RKO (cell line): Measurements from ENCODE around the gene FAM193A.
A peak's percentile ranks its signal among the peaks of the same experiment; 100 is the strongest.
"Not testable (repeated sequence)": the region's sequence is repeated elsewhere in the genome, so short reads cannot be mapped to it uniquely, and the experiment has no call there.

Experiments
- DNase-seq: peaks from one replicate; pipeline ENCODE4 v3.0.0-alpha.2; 2016; ENCODE audit warnings: low spot score

The FAM193A gene

DNA sequence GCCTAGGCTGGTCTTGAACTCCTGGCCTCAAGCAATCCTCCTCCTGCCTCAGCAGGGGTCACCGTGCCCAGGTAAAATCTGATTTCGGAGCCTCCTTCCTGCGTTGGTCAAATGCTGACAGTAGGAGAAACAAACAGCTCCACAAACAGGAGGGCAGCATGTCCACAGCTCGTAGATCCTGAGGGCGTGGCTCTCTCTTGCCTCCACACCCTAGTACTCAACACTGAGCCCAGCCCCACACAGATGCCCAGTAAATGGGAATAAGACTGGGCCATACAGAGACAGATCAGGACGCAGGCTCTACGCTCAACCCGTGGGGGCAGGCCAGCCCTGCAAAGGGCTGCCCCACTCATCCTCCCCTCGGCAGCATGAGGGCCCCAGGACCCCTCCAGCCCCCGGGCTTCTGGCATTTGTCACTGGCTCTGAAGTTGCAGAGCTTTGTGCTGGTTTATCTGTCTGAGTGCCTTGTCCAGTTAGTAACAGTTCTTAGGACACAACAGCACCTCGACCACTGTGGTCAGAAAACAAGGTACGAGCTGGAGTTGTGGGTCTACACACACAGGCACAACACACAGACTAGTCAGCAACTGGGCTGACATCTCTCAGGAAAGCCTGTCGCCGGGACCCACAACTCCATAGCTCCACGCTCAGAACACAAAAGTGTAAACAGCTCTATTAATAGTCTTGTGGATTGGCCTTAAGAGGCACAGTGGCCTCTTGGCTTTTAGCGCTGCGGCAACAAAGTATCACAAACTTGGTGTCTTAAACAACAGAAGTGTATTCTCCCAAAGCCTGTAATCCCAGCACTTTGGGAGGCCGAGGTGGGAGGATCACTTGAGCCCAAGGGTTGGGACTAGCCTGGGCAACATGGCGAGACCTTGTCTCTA, 214.5 kb downstream of the FAM193A start:
- no peak for DNase-seq

DNA sequence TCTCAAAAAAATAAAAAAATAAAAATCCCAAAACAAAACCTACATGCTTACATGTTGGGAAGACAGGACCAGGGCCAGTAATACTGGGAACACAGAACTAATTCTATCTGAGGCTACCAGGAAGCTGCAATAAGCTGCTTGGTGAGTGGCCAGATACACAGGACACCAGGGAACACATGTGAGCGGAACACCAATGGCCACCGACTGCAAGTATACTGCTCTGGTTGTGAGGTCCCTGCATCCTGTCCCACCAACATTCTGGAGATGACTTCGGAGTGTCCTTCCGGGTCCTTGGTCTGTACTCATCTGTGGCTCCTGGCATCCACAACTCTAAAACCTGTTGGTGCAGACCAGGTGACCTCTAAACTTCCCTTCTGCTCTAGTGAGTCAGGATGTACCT, 217.0 kb downstream of the FAM193A start:
- DNase-seq = no peak

DNA sequence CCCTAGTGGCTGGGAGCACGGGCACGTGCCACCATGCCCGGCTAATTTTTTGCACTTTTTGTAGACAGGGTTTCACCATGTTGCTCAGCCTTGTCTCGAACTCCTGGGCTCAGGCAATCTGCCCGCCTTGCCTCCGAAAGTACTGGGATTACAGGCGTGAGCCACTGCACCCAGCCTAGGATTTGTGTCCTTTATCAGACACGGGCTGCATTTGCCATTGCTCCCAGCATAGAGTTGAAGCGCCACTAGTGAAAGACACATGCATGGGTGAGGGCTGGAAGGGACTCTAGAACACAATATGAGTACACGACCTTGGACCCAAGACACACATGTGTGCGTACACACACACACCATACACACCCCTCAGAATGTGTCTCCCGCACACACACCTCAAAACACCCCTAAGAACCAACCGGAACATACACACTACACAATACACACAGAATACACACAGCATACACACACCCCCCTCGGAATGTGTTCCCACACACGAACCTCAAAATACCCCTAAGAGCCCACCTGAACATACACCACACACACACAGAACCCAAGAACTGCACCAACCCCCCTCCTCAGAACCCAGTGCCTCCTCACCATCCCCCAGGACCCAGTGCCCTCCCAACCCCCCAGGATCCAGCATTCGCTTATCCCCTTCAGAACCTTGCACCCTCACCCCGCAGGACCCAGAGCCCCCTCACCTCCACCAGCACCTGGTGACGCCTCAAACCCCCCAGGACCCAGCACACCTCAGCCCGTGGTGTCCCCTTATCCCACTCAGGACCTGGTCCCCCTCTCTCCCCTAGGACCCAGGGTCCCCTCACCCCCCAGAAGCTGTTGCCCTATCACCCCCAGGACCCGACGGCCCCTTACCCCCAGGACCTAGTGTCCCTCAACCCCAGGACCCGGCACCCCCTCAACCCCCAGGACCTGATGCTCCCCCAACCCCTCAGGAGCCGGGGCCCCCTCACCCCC, 218.7 kb downstream of the FAM193A start:
- DNase-seq = no peak

DNA sequence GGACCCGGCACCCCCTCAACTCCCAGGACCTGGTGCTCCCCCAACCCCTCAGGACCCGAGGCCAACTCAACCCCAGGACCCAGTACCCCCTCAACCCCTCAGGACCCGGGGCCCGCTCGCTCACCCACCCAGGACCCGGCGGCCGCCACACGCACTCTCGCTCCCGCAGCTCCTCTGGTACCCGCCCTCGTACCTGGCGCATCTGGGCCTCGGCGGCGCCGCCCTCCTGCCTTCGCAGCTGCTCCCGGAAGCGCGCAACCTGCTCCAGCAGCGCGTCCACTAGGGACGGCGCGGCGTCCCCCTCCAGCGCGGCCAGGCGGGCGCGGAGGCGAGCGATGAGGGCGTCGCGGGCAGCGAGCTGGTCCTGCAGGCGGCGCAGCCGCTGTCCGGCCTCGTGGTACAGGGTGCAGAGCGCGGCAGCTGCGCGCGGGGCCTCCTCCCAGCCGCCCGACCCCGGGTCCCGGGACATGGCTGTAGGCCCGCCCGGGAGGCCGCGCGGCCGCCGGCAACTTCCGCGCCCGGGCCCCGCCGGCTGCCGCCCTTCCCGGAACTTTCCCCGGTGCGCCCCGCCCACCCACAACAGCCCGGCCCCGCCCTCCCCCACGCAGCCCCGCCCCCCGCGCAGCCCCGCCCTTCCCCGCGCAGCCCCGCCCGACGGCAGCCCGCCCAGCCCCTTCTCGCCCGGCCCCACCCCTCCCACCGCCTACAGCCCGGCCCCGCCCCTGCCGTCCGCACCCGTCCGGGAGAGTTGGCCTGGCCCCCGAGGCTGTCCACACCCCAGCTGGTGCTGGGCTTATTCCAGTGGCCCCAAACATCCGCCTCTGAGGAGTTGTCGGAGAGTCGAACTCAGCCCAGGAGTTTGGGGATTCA, 219.6 kb downstream of the FAM193A start, which contains the start of gene TNIP2:
Gene TNIP2 (minus strand): TSS at position 516 of the 870 bp plus-strand sequence. CDS start 47 bp downstream, at position 469.
- DNase-seq = peak; percentile 80

DNA sequence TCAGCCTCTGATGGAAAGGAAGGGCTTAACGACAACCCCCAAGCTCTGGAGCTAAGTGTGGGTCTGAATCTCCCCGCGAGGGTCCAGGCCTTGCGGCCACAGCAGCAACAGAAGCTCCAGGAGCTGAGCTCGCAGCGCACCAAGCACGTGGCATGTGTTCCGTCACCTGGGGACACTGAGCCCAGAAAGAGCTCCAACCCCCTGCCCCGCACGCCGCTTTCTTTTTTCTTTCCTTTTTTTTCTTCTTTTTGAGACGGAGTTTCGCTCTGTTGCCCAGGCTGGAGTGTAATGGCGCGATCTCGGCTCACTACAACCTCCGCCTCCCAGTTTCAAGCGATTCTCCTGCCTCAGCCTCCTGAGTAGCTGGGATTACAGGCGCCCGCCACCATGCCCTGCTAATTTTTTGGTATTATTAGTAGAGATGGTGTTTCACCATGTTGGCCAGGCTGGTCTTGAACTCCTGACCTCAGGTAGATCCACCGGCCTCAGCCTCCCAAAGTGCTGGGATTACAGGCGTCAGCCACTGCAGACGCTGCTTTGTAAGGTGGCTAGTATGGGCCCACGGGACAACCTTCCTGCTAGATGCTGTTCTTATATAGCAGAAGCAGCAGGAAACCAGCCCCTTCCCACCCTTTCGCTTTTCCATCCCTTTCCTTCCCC, 220.4 kb downstream of the FAM193A start:
- DNase-seq = no peak

DNA sequence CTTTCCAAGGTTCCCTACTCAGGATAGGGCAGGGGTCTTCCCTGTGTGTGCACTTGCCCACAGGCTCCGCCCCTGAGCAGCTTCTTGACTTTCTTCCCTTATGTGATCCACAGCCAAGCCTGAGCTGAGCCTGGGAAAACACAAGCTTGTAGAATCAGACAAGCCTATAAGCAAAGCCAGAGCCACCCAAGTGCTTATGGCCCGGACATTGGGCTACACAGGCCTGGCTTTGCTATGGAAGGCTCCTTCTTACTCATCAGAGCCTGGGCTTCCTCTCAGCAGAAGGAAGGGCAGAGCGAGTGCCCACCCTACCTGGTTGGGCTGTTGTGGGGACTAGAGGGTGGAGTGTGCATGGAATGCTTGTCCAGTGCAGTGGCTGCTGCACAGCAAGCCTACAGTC, 221.0 kb downstream of the FAM193A start:
- no peak for DNase-seq

DNA sequence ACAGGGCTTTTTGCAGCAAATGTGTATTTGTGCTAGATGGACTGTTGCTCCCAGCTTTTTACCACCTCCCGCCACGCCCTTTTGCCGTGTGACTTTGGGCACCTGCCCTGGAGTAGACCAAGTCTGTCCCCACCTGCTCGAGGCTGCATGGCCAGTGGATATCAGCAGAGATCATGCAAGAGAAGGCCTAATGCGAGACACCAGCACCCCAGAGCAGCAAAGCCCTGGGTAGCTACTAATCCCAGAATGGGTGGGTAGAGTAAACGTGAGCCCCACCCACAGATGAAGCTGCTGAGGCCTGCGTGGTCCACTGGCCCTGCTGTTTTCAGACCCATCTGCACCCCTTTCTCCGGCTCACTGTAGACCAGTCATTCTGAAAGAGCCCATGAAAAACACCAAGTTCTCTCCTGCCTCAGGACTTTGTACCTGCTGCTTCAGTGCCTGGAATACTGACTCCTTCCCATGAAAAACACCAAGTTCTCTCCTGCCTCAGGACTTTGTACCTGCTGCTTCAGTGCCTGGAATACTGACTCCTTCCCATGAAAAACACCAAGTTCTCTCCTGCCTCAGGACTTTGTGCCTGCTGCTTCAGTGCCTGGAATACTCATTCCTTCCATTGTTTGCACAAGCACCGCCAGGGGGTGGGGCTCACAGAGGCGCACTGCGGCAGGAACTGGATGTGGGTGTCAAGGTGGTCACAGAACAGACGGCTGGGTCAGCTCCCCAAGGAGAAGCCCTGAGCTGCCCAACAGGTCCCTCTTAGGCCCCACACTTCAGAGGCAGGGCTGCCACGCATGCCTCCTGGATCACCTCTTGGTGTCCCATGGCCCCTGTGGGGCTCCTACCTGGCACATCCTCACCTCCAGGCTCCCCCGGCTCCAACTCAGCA, 224.8 kb downstream of the FAM193A start:
- DNase-seq = no peak

DNA sequence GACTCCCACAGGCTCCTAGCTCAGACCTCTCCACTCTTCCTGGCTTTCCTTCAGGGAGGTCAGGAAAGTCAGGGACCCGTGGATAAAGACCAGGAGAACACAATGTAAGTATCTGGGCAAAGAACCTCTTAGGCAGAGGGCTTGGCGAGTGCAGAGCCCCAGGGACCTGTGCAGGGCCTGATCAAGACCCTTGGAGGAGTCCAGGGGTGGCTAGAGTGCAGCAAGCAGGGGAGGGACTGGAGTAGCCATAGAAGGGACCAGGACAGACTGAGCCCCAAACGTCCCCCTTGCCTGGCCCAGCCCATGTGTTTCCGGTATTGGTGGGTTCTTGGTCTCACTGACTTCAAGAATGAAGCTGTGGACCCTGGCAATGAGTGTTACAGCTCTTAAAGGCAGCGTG, 225.6 kb downstream of the FAM193A start:
- DNase-seq = no peak

DNA sequence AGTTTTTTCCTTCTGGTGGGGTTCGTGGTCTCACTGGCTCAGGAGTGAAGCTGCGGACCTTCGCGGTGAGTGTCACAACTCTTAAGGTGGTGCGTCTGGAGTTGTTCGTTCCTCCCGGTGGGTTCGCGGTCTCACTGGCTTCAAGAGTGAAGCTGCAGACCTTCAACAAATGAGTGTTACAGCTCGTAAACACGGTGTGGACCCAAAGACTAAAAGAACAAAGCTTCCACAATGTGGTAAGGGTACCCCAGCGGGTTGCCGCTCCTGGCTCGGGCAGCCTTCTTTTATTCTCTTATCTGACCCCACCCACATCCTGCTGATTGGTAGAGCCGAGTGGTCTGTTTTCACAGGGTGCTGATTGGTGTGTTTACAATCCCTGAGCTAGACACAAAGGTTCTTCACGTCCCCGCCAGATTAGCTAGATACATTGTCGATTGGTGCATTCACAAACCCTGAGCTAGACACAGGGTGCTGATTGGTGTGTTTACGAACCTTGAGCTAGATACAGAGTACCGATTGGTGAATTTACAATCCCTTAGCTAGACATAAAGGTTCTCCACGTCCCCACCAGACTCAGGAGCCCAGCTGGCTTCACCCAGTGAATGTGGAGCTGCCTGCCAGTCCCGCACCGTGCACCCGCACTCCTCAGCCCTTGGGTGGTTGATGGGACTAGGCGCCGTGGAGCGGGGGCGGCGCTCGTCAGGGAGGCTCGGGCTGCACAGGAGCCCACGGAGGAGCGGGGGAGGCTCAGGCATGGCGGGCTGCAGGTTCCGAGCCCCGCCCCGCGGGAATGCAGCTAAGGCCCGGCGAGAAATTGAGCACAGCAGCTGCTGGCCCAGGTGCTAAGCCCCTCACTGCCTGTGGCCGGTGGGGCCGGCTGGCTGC, 226.3 kb downstream of the FAM193A start:
- not testable (repeated sequence) for DNase-seq

DNA sequence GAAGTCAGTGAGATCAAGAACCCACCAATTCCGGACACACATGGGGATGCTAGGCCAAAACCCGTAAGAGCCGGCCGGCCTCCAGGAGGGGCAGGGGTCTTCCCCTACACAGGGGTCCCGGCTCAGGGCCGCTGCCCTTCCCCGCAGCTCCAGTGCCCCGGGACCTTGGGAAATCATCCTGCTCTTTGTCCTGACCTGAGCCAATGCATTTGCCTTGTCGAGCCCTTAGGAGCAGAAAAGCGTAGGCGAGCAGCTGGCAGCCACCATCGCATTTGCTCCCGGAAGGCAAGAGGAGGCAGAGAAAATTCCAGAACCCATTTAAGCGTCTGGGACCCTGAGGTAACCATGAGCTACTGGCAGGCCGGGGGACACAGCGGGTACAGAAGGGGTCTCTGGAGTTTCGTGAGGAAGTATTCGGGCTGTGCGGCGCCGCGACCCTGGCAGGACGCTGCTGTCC, 227.1 kb downstream of the FAM193A start:
- DNase-seq = no peak

DNA sequence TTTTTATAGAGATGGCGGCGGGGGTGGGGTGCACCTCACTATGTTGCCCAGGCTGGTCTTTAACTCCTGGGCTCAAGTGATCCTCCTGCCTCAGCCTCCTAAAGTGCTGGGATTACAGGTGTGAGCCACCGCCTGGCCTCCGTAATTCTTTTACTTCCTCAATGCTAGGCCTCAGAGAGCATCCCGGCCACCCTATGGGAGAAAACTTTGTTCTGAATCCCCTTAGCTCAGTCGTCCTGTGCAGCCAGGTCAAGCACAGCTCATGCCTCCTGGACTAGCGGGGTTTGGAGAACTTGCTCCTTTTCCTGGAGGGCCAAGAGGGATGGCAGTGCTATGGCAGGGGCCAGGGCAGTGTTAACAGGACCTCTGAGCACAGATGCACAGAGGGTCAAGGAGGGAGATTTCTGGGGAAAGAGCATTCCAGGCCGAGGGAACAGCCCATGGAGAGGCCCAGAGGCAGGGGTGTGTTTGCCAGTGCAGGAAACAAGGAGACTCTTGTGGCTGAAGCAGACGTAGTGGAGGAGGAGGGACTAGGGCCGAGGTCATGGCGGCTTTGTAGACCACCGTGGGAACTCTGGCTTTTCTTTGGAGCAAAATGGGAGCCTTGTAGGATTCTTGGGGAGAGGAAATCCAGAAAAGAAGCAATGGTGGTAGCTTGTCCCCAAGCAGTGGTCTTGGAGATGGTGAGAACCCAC, 229.5 kb downstream of the FAM193A start:
- no peak for DNase-seq

DNA sequence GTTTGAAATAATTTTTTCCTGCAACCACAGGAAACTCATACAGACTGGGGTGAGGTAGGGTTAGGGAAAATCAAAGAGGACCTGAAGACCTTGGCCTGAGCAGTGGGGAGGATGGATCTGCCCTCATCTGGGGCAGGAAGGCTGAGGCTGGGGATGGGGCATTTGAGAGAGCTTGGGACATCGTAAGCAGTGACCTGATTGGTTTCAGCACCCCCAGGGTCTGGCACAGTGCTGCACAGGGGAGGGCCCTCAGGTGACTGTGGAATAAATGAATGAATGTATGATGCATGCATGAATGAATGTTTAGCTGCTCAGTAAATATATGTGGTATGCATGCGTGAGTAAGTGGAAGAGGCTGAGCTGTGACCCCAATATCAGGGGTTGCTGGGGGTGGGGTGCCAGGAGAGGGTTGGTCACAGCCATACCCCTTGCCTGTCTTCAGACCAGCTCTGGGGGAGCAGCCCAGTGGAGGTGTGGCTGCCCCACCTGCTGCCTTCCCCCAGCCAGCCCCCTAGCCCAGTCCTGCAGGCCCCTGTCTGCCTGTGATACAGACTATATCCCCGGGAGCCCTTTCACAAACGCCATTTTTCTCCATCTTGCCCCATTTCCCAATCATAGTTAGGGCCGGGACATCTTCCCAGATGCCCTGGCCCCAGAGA, 230.7 kb downstream of the FAM193A start:
- no peak for DNase-seq

DNA sequence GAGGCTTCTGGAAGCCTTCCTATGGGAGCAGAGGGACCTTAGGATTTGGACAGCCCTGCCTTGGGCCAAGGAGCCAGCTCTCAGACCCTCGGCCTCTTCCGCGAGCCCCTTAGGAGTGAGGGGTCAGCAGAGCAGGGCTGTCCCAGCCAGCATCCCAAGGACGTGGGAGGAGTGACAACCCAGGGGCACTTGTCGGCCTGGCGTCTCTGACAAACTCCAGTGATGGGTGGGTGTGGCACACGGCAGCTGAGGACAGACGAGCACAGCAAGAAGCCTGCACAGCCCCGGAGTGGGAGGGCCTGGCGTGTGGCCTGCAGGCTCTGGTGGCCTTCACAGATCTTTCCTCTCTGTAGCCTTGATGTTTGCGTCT, 231.2 kb downstream of the FAM193A start:
- no peak for DNase-seq

DNA sequence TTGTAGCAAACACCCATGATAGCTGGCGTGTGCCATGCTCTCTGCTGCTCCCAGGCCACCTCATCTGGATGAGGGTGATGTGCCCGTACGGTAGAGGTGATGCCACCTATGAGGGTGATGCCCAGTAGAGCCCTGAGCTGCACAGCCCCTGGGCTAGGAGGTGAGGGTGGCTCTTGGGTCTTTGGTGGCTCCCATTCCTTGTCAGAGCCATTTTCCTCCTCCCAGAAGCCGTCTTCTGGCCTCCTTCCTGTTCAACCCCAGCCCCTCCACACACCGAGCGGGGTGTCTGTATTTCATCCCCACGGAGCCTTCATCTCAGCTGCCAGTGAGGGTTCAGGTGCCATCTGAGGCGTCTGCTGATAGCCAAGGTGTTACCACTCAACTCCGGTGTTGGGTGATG, 231.7 kb downstream of the FAM193A start:
- no peak for DNase-seq

DNA sequence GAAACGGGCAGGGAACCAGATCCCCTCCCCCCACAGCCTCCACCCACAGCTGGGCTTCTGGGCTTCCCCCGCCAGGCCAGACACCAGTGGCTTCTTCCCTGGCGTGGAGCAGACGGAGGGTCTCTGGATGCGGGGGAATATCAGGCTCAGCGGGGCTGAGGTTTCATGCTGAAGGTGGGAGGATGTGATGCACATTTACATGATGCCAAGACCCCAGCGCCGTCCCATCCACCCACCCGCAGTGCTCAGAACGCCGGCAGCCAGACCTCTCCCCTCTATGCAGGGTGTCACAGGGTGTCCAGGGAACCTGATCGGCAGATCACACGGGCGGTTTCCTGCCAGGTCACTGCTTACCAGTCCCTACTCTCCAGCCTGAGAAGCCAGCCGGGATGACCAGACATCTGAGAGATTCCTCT, 232.5 kb downstream of the FAM193A start:
- no peak for DNase-seq

DNA sequence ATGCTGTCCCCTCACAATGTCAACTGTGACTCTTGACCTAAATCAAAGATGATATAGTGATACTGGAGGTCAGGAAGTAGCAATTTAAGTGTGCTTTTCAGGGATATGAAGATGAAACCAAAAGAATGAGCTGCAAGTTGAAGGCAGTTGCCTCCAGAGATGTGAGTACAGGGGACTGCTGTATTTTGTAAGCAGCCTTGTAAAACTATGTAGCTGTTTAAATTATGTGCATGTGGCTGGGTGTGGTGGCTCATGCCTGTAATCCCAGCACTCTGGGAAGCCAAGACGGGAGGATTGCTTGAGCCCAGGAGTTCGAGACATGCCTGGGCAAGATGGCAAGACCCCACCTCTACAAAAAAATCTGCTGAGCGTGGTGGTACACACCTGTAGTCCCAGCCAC, 234.8 kb downstream of the FAM193A start:
- DNase-seq = no peak

DNA sequence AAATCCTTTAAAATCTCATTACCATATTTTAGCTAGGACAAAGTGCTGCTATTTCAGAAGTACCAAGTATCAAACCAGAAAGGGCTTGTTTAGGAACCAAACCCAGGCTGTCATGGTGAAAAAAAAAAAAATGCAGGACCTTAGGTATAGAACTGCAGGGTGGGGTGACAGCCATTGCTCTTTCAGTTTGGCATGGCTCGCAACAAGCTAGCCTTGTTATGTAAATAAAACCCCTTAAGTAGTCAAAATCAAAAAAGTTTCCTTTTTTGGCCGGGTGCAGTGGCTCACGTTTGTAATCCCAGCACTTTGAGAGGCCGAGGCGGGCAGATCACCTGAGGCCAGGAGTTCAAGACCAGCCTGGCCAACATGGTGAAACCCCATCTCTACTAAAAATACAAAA, 244.2 kb downstream of the FAM193A start:
- DNase-seq = not testable (repeated sequence)

DNA sequence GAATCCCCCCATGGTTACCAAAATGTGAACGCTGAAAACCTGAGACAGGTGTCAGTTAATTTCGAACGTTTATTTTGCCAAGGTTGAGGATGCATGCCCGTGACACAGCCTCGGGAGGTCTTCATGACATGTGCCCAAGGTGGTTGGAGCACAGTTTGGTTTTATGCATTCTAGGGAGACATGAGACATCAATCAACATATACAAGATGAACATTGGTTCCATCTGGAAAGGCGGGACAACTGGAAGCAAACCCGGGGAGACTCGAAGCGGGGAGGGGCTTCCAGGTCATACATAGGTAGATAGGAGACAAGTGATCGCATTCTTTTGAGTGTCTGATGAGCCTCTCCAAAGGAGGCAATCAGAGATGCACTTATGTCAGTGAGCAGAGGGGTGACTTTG, 245.5 kb downstream of the FAM193A start:
- no peak for DNase-seq
